ENCODE data around the gene ATP5F1B.

DNA sequence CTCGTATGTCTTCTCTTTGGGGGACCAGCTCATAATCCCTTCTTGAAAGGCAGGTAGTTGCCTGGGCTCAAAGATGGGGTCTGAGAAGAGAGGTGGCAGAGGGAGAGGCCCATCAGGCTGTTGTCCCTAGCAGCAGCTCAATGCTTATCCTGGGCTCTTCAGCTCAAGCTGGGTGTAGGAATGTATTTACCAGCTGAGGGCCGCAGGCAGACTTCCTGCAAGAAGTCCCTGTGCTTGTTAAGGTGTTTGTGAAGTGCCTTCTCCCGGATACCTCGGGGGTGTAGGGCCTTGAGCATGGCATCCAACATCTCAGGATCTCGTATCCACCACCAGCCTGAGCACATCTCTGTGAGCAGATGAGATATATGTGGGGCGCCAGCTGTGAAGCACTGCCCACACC lies 45.0 kb downstream of the ATP5F1B start:
- TF ChIP-seq JUND (IDR thresholded peaks at IDR 0.05) (no peak), CEBPB (IDR thresholded peaks at IDR 0.05; ENCODE audit: low read depth) (no peak), EZH2 (IDR thresholded peaks at IDR 0.05) (no peak), POLR2AphosphoS5 (IDR thresholded peaks at IDR 0.05; ENCODE audit: low read depth, low read length) (no peak), FOSL1 (IDR thresholded peaks at IDR 0.05; ENCODE audit: low read depth) (no peak), ZFX (IDR thresholded peaks at IDR 0.05) (no peak), POLR2A (IDR thresholded peaks at IDR 0.05; ENCODE audit: borderline replicate concordance, extremely low read depth, insufficient read depth, insufficient read length) (no peak)
- TF ChIP-seq, protein P1, sequence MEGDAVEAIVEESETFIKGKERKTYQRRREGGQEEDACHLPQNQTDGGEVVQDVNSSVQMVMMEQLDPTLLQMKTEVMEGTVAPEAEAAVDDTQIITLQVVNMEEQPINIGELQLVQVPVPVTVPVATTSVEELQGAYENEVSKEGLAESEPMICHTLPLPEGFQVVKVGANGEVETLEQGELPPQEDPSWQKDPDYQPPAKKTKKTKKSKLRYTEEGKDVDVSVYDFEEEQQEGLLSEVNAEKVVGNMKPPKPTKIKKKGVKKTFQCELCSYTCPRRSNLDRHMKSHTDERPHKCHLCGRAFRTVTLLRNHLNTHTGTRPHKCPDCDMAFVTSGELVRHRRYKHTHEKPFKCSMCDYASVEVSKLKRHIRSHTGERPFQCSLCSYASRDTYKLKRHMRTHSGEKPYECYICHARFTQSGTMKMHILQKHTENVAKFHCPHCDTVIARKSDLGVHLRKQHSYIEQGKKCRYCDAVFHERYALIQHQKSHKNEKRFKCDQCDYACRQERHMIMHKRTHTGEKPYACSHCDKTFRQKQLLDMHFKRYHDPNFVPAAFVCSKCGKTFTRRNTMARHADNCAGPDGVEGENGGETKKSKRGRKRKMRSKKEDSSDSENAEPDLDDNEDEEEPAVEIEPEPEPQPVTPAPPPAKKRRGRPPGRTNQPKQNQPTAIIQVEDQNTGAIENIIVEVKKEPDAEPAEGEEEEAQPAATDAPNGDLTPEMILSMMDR (IDR thresholded peaks at IDR 0.05 in 2 of 3, conservative IDR thresholded peaks at IDR 0.05 in 1 of 3; ENCODE audit: borderline replicate concordance in 1 of 3, insufficient read depth in 1 of 3, low read depth in 2 of 3, low read length in 2 of 3), result no peak
- TF ChIP-seq, protein P2, sequence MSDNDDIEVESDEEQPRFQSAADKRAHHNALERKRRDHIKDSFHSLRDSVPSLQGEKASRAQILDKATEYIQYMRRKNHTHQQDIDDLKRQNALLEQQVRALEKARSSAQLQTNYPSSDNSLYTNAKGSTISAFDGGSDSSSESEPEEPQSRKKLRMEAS (IDR thresholded peaks at IDR 0.05), result no peak
- TF ChIP-seq, protein P3, sequence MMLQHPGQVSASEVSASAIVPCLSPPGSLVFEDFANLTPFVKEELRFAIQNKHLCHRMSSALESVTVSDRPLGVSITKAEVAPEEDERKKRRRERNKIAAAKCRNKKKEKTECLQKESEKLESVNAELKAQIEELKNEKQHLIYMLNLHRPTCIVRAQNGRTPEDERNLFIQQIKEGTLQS (IDR thresholded peaks at IDR 0.05), result no peak
- TF ChIP-seq, protein P4, sequence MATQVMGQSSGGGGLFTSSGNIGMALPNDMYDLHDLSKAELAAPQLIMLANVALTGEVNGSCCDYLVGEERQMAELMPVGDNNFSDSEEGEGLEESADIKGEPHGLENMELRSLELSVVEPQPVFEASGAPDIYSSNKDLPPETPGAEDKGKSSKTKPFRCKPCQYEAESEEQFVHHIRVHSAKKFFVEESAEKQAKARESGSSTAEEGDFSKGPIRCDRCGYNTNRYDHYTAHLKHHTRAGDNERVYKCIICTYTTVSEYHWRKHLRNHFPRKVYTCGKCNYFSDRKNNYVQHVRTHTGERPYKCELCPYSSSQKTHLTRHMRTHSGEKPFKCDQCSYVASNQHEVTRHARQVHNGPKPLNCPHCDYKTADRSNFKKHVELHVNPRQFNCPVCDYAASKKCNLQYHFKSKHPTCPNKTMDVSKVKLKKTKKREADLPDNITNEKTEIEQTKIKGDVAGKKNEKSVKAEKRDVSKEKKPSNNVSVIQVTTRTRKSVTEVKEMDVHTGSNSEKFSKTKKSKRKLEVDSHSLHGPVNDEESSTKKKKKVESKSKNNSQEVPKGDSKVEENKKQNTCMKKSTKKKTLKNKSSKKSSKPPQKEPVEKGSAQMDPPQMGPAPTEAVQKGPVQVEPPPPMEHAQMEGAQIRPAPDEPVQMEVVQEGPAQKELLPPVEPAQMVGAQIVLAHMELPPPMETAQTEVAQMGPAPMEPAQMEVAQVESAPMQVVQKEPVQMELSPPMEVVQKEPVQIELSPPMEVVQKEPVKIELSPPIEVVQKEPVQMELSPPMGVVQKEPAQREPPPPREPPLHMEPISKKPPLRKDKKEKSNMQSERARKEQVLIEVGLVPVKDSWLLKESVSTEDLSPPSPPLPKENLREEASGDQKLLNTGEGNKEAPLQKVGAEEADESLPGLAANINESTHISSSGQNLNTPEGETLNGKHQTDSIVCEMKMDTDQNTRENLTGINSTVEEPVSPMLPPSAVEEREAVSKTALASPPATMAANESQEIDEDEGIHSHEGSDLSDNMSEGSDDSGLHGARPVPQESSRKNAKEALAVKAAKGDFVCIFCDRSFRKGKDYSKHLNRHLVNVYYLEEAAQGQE (IDR thresholded peaks at IDR 0.05; ENCODE audit: low read depth), result no peak

Measured in HCT116 (cell line).